Stimulated activated CD4-positive, alpha-beta T cell treated with anti-CD3 and anti-CD28 coated beads, Interleukin-4, amount 100 ng/mL, for 4 hours (primary cell): ENCODE data around the gene SKIC3.

Experiments
- DNase-seq, 2 experiments: peaks; one replicate each; pipeline ENCODE4 v3.0.0-alpha.2; 2020

Gene SKIC3

DNA sequence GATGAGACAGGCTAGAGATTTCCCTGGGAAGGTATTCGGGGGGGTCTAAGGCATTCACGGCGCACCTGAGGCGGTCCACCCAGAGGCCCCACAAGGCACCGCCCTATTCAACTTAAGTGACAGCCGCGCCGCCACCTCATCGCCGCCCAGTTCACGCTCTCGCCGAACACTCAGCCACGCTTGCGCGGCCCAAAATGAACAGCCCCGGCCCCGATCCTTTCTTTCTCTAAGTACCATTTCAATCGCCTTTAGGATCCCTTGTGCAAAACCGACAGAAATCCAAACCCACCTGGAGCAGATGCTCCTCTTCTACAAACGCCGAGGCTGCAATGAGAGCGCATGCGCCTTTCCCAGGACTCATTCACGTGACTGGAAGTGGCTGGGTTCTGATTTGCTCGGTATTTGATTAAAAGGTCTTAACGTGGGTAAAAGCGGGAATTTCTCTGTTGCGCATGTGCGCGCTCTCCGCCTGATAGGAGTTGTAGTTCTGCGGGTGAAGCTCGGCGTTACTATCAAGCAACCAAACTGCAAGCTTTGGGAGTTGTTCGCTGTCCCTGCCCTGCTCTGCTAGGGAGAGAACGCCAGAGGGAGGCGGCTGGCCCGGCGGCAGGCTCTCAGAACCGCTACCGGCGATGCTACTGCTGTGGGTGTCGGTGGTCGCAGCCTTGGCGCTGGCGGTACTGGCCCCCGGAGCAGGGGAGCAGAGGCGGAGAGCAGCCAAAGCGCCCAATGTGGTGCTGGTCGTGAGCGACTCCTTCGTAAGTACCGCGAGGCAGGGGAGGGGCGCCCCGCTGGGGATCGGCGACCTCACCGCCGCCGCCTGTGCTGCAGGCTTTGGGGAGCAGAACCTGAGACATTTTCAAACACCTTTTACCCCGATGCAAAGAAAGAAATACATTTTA lies at the start of gene SKIC3, which contains the start of gene ARSK:
Gene SKIC3 (minus strand): TSS at position 331 of the 902 bp plus-strand sequence. CDS start 7,827 bp downstream, outside the sequence.
Gene ARSK (plus strand): TSS at position 455 of the 902 bp plus-strand sequence. CDS start 178 bp downstream, at position 633.
- DNase-seq = peak; percentile 80 to 92

DNA sequence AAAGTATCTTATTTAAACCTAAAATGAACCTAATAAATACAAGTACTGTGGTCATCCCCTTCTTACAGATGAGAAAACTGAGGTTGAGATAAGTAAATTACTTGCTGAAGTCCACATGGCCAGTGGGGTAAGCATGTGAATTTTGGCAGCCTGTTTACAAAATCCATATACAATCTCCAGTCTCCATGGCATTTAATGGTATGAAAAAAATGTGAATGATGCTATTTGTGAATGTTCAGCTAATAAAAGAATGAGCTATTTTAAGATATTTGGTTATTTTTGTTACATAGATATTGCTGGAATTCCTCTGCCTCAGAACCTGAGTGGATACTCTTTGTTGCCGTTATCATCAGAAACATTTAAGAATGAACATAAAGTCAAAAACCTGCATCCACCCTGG lies 45.8 kb upstream of the SKIC3 start:
- DNase-seq = no peak

DNA sequence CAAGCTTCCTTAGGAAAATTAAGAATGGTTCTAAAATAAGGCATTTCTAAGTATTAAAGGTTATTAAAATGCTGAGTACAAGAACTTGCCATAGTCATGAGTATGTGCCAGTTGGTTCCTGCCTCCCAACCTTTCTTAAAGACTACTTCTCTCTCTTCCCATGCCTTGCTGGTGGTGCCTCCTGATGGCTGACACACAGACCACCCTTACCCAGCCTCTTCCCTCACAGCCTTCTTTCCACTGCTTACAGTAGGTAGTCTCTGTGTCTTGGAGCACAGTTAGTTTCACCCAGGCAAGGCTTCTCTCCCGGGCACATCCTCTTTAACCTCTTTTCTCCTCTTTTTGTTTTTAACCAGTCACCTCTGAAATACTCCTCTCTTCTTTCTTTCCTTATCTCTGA lies 44.5 kb upstream of the SKIC3 start:
- DNase-seq = no peak

DNA sequence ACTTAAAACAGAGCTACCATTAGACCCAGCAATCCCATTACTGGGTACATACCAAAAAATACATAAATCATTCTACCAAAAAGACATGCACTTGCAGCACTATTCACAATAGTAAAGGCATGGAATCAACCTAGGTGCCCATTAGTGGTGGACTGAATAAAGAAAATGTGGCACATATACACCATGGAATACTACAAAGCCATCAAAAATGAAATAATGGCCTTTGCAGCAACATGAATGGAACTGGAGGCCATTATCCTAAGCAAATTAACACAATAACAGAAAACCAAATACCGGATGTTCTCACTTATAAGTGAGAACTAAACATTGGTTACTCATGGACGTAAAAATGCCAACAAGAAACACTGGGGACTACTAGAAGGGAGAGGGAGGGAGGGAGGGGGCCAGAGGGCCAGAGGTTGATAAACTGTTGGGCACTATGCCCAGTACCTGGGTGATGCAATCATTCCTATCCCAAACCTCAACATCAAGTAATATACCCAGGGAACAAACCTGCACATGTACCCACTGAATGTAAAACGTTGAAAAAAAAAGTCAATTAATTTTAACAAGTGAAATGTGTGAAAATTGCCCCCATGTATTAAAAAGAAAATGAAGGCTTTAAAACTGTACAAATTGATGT lies 40.6 kb upstream of the SKIC3 start:
- no peak for DNase-seq

DNA sequence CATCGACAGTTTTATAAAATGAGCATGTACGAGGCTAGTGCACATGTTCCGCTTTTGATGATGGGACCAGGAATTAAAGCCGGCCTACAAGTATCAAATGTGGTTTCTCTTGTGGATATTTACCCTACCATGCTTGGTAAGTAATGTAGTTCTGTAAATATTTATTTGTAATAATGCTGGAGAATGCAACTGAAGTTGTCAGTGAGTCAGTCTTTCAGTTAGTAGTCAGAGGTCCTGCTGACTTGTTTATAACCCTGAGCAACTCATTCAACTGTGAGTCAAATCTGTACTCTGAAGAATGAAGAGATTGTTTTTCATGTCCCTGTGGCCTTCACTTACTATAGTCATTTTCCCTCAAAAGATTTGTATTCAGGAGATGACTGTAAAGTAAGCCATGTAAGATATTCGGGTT lies 36.7 kb upstream of the SKIC3 start:
- DNase-seq = no peak

DNA sequence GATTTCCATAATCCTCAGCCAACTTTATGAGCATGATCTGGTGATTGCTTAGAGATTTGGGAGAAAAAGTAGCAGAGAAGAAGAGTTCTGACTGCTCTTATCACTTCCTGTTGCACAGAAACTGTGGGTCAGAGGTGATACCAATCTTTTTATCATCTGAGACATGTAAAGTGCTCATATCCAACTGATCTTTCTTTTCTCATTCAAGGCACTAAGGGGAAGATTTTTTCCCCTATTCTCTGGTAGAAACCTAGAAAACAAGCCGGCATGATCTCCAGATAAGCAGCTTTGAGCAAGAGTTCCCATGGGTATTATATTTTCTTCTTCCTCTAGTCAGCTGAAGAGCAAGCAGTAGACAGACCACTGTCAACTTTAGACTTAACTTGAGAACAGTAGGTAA lies 36.1 kb upstream of the SKIC3 start:
- no peak for DNase-seq

DNA sequence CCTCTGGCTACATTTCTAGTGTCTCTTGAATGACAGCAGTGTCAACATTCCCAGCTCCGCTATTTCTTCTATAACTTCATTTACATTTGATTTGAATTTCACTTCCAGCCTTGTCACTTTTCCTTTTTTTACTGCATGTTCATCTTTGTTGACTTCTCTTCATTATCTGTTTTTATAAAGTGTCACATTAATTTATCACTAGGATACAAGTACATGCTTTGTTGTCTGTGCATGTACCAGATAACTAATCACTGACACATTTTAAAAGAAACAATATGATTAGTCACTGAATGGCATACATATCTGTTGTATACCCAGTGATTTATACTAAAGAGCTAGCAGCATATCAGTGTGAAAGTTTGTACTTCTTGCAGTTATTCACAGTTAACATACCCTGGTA lies 29.2 kb upstream of the SKIC3 start:
- DNase-seq = no peak

DNA sequence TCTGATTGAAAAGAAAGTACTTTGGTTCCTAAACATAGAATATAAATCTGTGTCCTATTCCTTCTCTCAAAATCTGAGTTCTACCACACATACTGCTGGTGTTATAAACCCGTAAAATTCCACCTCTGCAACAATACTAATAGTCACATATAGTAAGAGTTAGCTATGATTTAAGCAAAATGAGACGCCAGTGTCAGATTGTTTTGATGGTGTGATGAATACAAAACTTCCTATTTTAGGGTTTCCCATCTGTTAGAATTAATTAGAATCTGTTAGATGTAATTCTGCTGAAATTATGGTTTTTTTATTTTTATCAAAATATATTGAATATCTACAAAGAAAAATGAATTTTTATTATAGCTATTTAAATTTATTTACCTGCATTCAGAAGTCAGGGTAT lies 26.8 kb upstream of the SKIC3 start:
- no peak for DNase-seq

DNA sequence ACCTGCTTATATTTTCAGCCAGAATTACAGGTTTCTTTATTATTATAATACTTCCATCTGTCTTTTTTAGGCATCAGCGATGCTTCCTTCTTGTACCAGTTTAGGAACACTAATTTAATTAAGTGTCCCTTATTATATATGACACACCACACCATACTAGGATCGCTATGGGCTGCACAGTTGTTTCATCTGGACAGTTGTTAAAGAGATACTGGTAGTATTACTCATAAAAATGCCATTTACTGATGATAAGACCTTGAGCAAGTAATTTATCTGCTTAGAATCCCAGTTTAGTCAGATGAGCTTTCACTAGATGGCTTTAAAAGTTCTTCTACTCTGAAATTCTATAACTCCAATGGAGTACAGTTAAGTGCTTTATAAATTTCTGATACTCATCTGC lies 17.2 kb upstream of the SKIC3 start:
- DNase-seq = no peak

DNA sequence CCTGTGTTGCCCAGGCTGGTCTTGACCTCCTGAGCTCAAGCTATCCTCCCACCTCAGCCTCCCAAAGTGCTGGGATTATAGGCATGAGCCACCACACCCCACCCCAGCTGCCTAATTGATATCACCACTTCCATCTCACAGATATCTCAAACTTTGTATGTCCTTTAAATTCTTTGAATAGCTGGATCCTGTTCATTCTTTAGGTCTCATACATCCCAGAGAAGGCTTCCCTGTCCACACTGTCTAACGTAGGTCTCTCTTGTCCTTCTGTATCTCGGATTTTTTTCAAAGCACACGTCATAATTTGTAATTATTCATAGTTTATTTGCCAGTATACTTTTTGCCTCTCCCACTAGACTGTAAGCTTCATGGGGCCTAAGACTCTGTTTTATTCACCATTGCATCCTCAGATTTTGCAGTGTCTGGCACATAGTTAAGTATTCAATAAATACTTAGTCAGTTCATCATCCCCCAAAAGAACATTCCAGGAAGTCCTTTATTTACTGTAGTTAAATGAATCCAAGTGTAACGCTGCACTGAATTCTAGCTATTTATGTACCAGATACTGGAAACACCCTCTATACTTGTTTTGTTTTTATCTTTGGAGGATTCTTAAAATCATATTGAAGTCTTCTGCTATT lies 10.6 kb upstream of the SKIC3 start:
- DNase-seq = no peak

DNA sequence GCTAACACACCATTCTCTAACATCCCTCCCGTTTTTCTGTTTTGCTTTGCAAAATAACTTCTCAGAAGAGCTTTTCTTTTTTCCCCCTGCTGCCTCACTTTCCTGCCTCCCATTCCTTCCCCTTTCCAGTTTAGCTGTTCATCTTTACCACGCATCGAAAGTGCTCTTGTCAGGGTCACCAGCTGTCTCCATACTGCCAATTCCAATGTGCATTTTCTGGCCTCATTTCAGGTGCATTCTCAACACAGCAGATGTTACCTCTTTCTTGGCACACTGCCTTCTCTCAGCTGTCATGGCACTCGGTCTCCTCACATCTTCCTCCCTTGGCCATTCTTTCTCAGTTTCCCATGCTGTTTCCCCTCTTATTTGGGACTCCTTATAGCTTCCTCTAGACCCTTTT lies 9.7 kb upstream of the SKIC3 start:
- DNase-seq = no peak

DNA sequence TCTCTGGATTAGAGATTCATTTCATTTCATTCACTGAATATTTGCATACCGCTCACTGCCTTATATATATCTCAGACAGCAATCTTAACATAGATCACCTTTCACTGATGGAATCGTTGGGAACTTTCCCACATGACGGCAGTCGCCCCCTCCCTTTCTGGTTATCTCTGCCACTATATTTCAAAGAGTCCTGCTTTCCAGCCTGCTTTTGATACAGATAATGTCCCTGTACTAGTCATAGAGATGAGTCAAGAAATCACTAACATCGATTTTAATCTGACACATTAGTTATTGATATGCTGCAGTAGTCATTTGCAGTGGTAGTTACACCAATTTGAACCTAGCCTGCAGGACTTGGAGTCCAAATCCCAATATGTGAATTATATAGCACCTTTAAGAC lies 8.6 kb upstream of the SKIC3 start:
- no peak for DNase-seq

DNA sequence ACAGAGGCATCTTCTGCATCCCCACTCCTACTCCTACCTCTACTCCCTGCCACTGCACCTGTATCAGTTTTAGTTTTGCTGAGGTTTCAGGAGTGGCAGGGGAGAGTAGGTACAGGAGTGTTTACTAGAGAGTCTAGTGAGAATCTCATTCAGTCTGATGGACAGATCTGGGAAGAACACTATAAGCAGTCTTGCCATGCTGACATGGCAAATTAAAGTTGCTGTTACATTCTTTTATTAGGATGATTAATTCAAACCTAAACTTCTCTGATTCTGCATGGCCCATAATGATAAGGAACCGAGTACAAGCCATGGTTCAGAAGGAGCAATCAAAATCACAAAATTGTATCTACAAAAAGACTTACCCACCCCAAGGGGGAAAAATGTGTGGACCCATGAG lies 7.5 kb upstream of the SKIC3 start:
- DNase-seq = no peak

DNA sequence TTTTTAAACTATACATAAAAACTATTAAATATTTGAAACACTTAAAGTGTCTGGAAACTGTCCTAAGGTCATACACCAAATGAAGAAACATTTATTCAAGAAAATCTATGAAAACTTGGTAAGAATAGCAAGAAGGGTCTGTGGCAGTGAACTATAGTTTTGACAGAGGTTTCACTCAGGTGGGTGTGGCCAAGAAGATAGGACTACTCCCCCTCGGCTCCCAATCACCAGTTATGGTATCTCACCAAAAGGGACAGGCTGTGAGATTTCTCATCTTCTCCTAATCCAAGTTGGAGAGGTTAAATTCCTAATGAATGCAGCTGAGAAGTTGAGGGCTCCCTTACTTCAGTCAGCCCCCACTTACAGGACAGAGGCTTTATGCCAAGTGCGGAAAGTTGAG lies 3.1 kb upstream of the SKIC3 start:
- DNase-seq = no peak

DNA sequence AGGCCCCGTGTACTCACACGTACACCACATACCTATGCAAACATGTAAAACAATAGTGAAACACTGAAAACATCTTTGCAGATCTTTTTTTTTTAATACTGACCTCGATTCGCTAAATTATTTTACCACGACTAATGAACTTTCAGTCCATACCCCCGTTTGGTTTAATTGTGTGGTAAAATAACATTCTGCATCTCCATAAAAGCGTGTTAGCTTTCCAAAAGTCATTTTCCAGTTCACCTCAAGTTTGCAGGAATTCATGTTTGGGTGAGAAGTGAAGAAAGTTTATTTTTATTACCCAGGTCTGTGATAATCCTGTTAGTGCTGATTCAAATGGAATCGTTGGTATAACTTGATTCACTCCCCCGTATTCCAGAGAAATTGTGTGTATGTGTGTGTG lies 776 bp upstream of the SKIC3 start:
- no peak for DNase-seq

DNA sequence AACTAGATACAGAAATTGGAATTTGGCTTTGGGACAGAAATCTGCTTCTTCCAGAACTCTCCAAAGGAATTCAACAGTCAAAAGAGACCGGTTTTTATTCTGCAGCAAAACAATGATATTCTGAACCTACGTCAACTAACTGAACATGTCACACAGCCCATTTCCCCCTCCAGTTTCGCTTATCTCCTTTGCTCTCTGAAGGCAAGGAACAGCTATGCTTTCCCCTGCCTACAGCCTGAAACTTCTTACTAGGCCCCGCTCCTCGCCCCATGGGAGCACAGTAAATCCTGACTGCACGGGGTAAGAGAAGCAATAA lies 488 bp downstream of the SKIC3 start:
- DNase-seq = no peak

DNA sequence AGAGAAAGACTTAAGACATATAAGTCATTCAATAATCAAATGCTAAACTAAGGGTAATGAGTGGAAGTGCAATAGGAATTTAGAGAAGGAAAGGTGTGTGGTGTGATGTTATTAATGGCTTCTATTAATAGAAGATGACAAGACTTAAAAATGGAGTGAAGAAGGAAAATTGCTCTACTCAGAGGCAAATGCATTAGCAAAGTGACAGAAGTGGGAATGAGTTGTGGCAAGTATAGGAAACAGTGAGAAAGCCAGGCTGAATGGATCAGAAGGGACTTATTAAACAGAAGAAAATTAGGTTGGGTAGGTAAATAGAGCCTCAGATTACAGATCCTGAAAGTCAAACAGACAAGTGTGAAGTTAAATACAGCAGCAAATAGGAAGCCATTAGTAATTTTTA lies 5.7 kb downstream of the SKIC3 start:
- DNase-seq = no peak

DNA sequence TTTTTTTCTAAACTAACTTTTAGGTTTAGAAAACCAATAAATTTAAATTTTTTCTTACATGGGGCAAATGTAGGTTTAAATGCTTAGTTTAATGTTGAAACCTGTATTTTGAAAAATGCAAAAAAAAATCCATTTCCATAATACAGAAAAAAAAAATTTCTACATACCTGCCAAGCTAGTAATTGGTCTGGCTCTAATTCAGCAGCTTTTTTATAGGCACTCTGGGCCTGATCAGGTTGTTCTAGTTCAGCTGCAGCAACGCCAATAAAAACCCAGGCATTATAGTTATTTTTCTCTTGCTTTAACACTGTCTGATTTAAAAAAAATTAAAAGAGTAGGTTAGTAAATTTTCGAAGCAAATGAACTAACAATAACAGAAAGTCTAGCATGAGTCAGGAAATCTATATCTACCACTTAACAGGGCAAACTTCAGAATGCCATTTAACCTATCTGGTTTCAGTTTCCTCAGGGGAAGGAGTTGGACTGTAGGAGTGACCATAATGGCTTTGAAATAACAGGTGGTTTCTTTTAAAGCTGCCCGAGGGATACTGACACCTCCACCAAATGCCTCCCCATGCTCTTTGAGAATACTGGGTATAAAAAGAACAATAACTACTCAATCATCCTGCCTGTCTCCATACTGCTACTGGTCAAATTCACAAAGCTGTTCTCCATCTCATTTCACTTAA lies 11.6 kb downstream of the SKIC3 start:
- DNase-seq = no peak

DNA sequence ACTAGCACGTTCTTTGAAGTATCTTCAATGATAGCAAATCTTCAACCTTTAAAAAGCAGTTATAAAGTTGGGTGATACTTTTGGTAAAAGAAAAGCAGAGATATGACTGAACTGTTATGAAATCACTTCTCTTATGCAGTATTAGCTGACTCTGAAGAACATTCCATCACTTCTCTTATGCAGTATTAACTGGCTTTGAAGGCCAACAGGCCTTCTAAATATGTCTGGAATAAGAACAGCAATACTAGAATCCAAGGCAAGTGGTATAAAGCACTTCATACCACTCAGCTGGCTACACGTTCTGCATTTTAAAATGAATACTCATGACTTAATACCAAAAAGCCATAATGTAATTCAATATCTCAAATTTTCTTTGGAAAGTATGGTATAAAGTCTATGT lies 17.3 kb downstream of the SKIC3 start:
- DNase-seq = no peak

DNA sequence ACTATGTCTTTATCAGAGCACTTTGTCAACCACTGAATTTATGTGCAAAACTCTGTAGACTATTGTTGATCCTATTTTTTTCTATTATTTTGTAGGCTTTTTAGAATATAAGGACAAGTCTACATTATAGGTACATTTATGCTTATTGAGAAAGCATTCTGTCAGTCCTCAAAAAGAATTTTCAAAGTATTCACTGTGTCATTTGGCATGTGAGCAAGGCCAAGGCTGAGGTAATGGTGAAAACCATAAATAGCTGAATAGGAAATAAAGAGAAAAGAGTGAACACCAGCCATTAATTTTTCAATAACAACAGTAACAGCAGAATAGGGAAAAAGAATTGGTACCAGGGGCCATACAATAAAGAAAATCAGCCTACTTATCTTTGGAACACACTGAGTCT lies 21.0 kb downstream of the SKIC3 start:
- DNase-seq = no peak

DNA sequence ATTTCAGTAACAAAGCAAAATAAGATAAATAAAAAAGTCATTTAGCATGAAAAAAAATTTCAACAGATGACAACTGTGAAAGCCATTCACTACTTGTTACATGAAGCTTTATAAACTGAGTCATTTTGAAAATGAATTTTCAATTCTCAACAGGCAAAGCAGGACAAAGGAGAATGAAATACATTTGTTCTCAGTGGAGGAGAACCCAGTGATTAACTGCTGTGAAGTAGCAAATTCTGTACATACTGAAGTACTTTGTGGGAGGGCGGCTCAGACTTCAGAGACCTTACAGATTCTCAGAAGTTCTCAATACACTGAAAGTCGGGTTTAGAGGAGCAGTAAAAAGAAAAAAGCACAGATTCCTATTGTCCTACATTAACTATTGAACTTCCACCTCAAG lies 21.7 kb downstream of the SKIC3 start:
- DNase-seq = no peak

DNA sequence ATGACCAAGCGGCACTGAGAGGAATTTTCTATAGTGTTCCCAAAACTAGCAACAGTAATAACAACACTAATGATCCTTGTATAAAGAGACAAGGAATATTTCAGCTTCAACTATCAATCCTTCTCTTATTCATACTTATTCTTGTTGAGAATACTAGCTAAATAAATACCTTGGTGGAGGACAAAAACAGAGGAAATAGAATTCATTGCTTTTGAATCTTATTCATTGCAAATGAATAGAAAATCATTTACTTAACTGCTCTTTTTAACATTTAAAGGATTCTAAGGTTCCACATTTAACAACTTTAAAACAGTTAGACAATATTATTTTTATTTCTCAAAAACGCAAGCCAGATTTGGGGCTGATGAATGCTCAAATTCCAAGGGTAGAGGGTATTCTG lies 22.4 kb downstream of the SKIC3 start:
- no peak for DNase-seq

DNA sequence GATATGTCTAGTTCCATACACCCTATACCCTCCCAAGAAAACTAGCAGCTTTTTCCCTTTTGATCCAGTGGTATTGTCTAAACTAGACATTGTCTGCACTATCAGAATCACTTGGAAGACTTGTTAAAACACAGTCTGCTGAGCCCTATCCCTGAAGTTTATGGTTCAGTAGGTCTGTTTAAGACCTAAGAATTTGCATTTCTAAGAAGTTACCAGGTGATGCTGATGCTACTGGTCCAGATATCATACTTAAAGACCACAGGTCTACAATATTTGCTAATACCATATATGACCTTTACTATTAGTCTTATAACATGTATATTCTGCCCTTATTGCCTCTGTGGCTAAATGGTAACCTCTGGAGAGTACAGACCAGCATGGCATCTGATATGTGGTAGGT lies 23.3 kb downstream of the SKIC3 start:
- DNase-seq = no peak

DNA sequence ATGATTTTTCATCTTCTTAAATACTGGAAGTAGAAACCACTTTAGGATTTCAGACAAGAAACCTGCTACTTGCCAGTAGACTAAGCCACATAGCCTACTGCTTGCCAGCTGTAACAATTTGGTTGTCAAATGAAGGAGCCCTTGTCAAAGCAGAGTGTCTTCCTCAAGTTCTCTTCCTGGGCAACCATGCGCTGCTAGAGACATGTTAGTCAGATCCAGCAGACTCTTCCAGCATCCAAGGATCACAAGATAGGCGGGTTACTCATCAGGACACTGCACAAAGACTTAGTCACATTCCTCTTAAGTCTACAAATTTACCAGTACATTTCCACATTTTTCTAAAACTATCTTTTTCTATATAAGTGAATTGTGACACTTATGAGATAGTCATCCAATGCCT lies 24.4 kb downstream of the SKIC3 start:
- no peak for DNase-seq
